Vagina (tissue), 2 donors: Measurements from ENCODE around the gene LRRC10B.

Experiments used
- CTCF ChIP-seq, 3 experiments: fragments of 450-650 bp in 2 of 3; fragments of 200-600 bp in 1 of 3; sonication (generic) in 1 of 3; IDR thresholded peaks; one replicate each; pipeline ENCODE4 v1.5.1; 2017 to 2019; ENCODE audit warnings: antibody characterized with exemption in 3 of 3, mild to moderate bottlenecking in 2 of 3, moderate library complexity in 2 of 3
- POLR2AphosphoS5 ChIP-seq, 2 donors: sonication (generic); formaldehyde crosslinking; IDR thresholded peaks; one replicate each; pipeline ENCODE4 v1.9.0; 2017; ENCODE audit warnings: antibody characterized with exemption in 2 of 2, mild to moderate bottlenecking in 2 of 2, low read depth in 1 of 2; ENCODE audit not compliant: insufficient read depth in 1 of 2

- TF ChIP-seq POLR2AphosphoS5 (IDR thresholded peaks at IDR 0.05; ENCODE audit: insufficient read depth in 1 of 2, low read depth in 1 of 2): no peak
- no peak for TF ChIP-seq CTCF (IDR thresholded peaks at IDR 0.05)
Measured at GRCh38 chr11:61541598-61541997, 33.0 kb downstream of the LRRC10B start.
